H1 (cell line): ENCODE data around the gene BNC2. TPM values are rescaled to one million over a fixed set of nuclear protein-coding genes. Genes with fewer than 3 reads are reported as not detected.

Source experiments
- CTCF ChIA-PET: fragments of 300-600 bp; sonication (Branson Sonifier 250); formaldehyde crosslinking; loops from one replicate; lab custom pipeline; 2021; ENCODE audit not compliant: partially characterized antibody; lab: Charles Lee
- POLR2A ChIA-PET: fragments of 300-600 bp; sonication (Branson Sonifier 250); formaldehyde crosslinking; loops from one replicate; lab custom pipeline; 2021; ENCODE audit warnings: inconsistent platforms; ENCODE audit not compliant: partially characterized antibody; lab: Charles Lee
- DNase-seq, 2 experiments: peaks; one replicate each; pipeline versions ENCODE4 v3.0.0 to v3.0.0-alpha.2; 2010 to 2022; ENCODE audit warnings: low spot score in 2 of 2, low read depth in 1 of 2, mixed read lengths in 1 of 2
- FAIRE-seq: peaks from 2 replicates; lab custom pipeline; 2011; peaks lifted over from hg19 to GRCh38; lab: Jason Lieb, UNC
- H2AFZ ChIP-seq: 2 replicates; pipeline ENCODE4 v1.8.1; 2012; ENCODE audit warnings: low read length, inconsistent platforms
- H2AK5ac ChIP-seq: 2 replicates; pipeline ENCODE4 v1.6.1; 2013; ENCODE audit warnings: low read depth, low read length
- H2BK120ac ChIP-seq: replicated peaks from 2 replicates; pipeline ENCODE3; 2013; ENCODE audit warnings: low read depth, low read length, inconsistent platforms
- H2BK12ac ChIP-seq: 2 replicates; pipeline ENCODE4 v1.6.1; 2013; ENCODE audit warnings: low read depth, low read length
- H2BK15ac ChIP-seq: 2 replicates; pipeline ENCODE4 v1.6.1; 2013; ENCODE audit warnings: low read length
- H2BK20ac ChIP-seq: 2 replicates; pipeline ENCODE4 v1.6.1; 2013; ENCODE audit warnings: low read length
- H2BK5ac ChIP-seq: 2 replicates; pipeline ENCODE4 v1.6.1; 2013; ENCODE audit warnings: low read depth, low read length
- H3K14ac ChIP-seq: 2 replicates; pipeline ENCODE4 v1.6.1; 2013; ENCODE audit warnings: inconsistent platforms; ENCODE audit not compliant: insufficient read length
- H3K18ac ChIP-seq: 2 replicates; pipeline ENCODE4 v1.6.1; 2013; ENCODE audit warnings: low read length; ENCODE audit errors: extremely low read depth
- H3K23ac ChIP-seq: 2 replicates; pipeline ENCODE4 v1.6.1; 2013; ENCODE audit warnings: inconsistent platforms; ENCODE audit not compliant: insufficient read length
- H3K23me2 ChIP-seq: 2 replicates; pipeline ENCODE4 v1.6.1; 2013; ENCODE audit warnings: low read depth, low read length
- H3K27ac ChIP-seq: 2 replicates; pipeline ENCODE4 v1.6.1; 2011; ENCODE audit warnings: low read depth, low read length, inconsistent platforms
- H3K27me3 ChIP-seq, 4 experiments: replicated peaks in 1 of 4; 1 replicate in 1 of 4; 2 replicates in 3 of 4; pipeline versions ENCODE4 v1.6.1 to v1.8.1; 2011 to 2013; ENCODE audit warnings: low read length in 3 of 4, mild to moderate bottlenecking in 3 of 4, inconsistent platforms in 2 of 4, mixed read lengths in 2 of 4, moderate library complexity in 1 of 4; ENCODE audit not compliant: control insufficient read depth in 3 of 4, insufficient read depth in 3 of 4; ENCODE audit errors: extremely low read depth in 1 of 4
- H3K36me3 ChIP-seq, 4 experiments: 2 replicates each; pipeline versions ENCODE4 v1.6.1 to v1.8.1; 2011 to 2013; ENCODE audit warnings: mild to moderate bottlenecking in 4 of 4, low read length in 3 of 4, moderate library complexity in 2 of 4, control low read depth in 1 of 4, inconsistent platforms in 1 of 4; ENCODE audit not compliant: insufficient read depth in 4 of 4, control insufficient read depth in 2 of 4
- H3K4ac ChIP-seq: replicated peaks from 2 replicates; pipeline ENCODE3; 2013; ENCODE audit warnings: low read length, low read depth, mixed read lengths, inconsistent platforms; ENCODE audit not compliant: insufficient read length
- H3K4me1 ChIP-seq, 4 experiments: replicated peaks in 1 of 4; 1 replicate in 1 of 4; 2 replicates in 3 of 4; pipeline versions ENCODE4 v1.6.1 to v1.8.1; 2011 to 2013; ENCODE audit warnings: low read length in 3 of 4, inconsistent platforms in 2 of 4, mixed read lengths in 1 of 4; ENCODE audit not compliant: insufficient read depth in 4 of 4, control insufficient read depth in 3 of 4
- H3K4me2 ChIP-seq, 2 experiments: 2 replicates each; pipeline versions ENCODE4 v1.6.1 to v1.8.1; 2011 to 2013; ENCODE audit warnings: low read depth in 2 of 2, low read length in 2 of 2, control low read depth in 1 of 2, inconsistent platforms in 1 of 2, mild to moderate bottlenecking in 1 of 2; ENCODE audit not compliant: insufficient read depth in 1 of 2
- H3K4me3 ChIP-seq, 4 experiments: fragments of 200-600, 300-600 bp in 1 of 4; sonication (generic), shearing (Covaris generic), sonication (Bioruptor Twin) in 1 of 4; 2 replicates each; pipeline versions ENCODE4 v1.5.1 to v1.8.1; 2011 to 2016; ENCODE audit warnings: low read length in 4 of 4, low read depth in 3 of 4, control low read depth in 2 of 4, inconsistent platforms in 2 of 4, mild to moderate bottlenecking in 2 of 4, mixed read lengths in 1 of 4, moderate library complexity in 1 of 4; ENCODE audit not compliant: insufficient read depth in 2 of 4; ENCODE audit errors: extremely low read depth in 1 of 4
- H3K56ac ChIP-seq: replicated peaks from 2 replicates; pipeline ENCODE3; 2013; ENCODE audit warnings: low read depth, mild to moderate bottlenecking, mixed read lengths, low read length, inconsistent platforms; ENCODE audit not compliant: insufficient read length
- H3K79me1 ChIP-seq: 2 replicates; pipeline ENCODE4 v1.6.1; 2013; ENCODE audit warnings: low read depth, low read length, control low read depth
- H3K79me2 ChIP-seq, 2 experiments: 2 replicates each; pipeline versions ENCODE4 v1.6.1 to v1.8.1; 2012 to 2013; ENCODE audit warnings: low read length in 2 of 2, mild to moderate bottlenecking in 2 of 2, inconsistent platforms in 1 of 2; ENCODE audit not compliant: insufficient read depth in 2 of 2, control insufficient read depth in 1 of 2
- H3K9ac ChIP-seq, 4 experiments: replicated peaks in 1 of 4; 1 replicate in 1 of 4; 2 replicates in 3 of 4; pipeline versions ENCODE4 v1.6.1 to v1.8.1; 2011 to 2013; ENCODE audit warnings: low read depth in 3 of 4, low read length in 3 of 4, control low read depth in 2 of 4, mild to moderate bottlenecking in 2 of 4, moderate library complexity in 2 of 4, inconsistent platforms in 1 of 4; ENCODE audit errors: extremely low read depth in 1 of 4
- H3K9me3 ChIP-seq, 2 experiments: 2 replicates each; pipeline versions ENCODE4 v1.6.1 to v1.8.1; 2012 to 2013; ENCODE audit warnings: mild to moderate bottlenecking in 2 of 2, moderate library complexity in 2 of 2, control low read depth in 1 of 2, inconsistent platforms in 1 of 2, low read depth in 1 of 2, low read length in 1 of 2, mixed read lengths in 1 of 2; ENCODE audit not compliant: insufficient read depth in 2 of 2
- H4K20me1 ChIP-seq, 2 experiments: replicated peaks in 1 of 2; 2 replicates each; pipeline versions ENCODE3 to v1.8.1; 2011 to 2013; ENCODE audit warnings: inconsistent platforms in 2 of 2, low read length in 2 of 2, mild to moderate bottlenecking in 1 of 2; ENCODE audit not compliant: insufficient read depth in 2 of 2, control insufficient read depth in 1 of 2
- H4K5ac ChIP-seq: 2 replicates; pipeline ENCODE4 v1.6.1; 2013; ENCODE audit warnings: low read length, low read depth, mixed read lengths, inconsistent platforms; ENCODE audit not compliant: insufficient read length
- H4K8ac ChIP-seq: 2 replicates; pipeline ENCODE4 v1.8.0; 2013; ENCODE audit warnings: mild to moderate bottlenecking, moderate library complexity, low read length, inconsistent platforms; ENCODE audit not compliant: insufficient read depth; ENCODE audit errors: extremely low read depth
- H4K91ac ChIP-seq: replicated peaks from 2 replicates; pipeline ENCODE3; 2013; ENCODE audit warnings: low read length, mixed read lengths, inconsistent platforms; ENCODE audit not compliant: insufficient read length
- ATF2 ChIP-seq: IDR thresholded peaks from 2 replicates; pipeline ENCODE4 v1.6.1; 2012; ENCODE audit warnings: low read length, inconsistent platforms
- CEBPB ChIP-seq: IDR thresholded peaks from 2 replicates; pipeline ENCODE4 v1.6.1; 2012; ENCODE audit warnings: low read depth, low read length
- CREB1 ChIP-seq: IDR thresholded peaks from 2 replicates; pipeline ENCODE4 v1.6.1; 2012; ENCODE audit warnings: inconsistent platforms
- E2F6 ChIP-seq: IDR thresholded peaks from 2 replicates; pipeline ENCODE4 v1.6.1; 2012; ENCODE audit warnings: inconsistent platforms
- HDAC2 ChIP-seq, 2 experiments: fragments of 300-600 bp in 1 of 2; sonication (generic) in 1 of 2; IDR thresholded peaks; 2 replicates each; pipeline ENCODE4 v1.6.1; 2011 to 2012; ENCODE audit warnings: low read depth in 2 of 2, low read length in 2 of 2, mild to moderate bottlenecking in 2 of 2, moderate library complexity in 2 of 2, borderline replicate concordance in 1 of 2, inconsistent platforms in 1 of 2
- SAP30 ChIP-seq: fragments of 300-600 bp; sonication (generic); IDR thresholded peaks from 2 replicates; pipeline ENCODE4 v1.7.1; 2012; ENCODE audit warnings: low read length, moderate library complexity, mild to moderate bottlenecking, inconsistent platforms; ENCODE audit not compliant: insufficient read depth, insufficient replicate concordance
- SIRT6 ChIP-seq: IDR thresholded peaks from one replicate; pipeline ENCODE4 v1.7.1; 2012; ENCODE audit warnings: low read length, inconsistent platforms
- SP1 ChIP-seq: IDR thresholded peaks from 2 replicates; pipeline ENCODE4 v1.6.1; 2011; ENCODE audit warnings: low read depth, low read length
- TAF1 ChIP-seq: IDR thresholded peaks from 2 replicates; pipeline ENCODE4 v1.6.1; 2011; ENCODE audit warnings: mild to moderate bottlenecking, low read depth, low read length
- TCF12 ChIP-seq: IDR thresholded peaks from 2 replicates; pipeline ENCODE4 v1.6.1; 2011; ENCODE audit warnings: low read depth, mild to moderate bottlenecking, low read length
- WGBS, 2 experiments: shearing (Covaris generic) in 1 of 2; methylation state at CpG; one replicate each; pipeline versions ENCODE4 v1.1.6 to v1.1.7; 2013 to 2015; ENCODE audit warnings: low lambda C conversion rate in 2 of 2, mixed read lengths in 2 of 2, inconsistent platforms in 1 of 2, low coverage in 1 of 2, missing lambda C conversion rate in 1 of 2; ENCODE audit not compliant: insufficient replicate concordance in 2 of 2, insufficient coverage in 1 of 2, insufficient read length in 1 of 2; ENCODE audit errors: extremely low coverage in 1 of 2, missing lambda C conversion rate in 1 of 2; 5-methylcytosine and 5-hydroxymethylcytosine counted together
- polyA plus RNA-seq, 7 experiments: library from polyadenylated mRNA; depleted of rRNA in 3 of 7; stranded (reverse) in 5 of 7; unstranded in 2 of 7; fragments of >200 nt in 5 of 7; fragments of 200-250 nt in 2 of 7; gene quantifications; 1 replicate in 5 of 7; 2 replicates in 1 of 7; 4 replicates in 1 of 7; pipeline versions ENCODE4 v1.2.1 to v1.2.3, GENCODE V29; 2011 to 2013; ENCODE audit warnings: missing spikeins in 2 of 7, mixed read lengths in 2 of 7
- total RNA-seq: library from RNA; stranded (reverse); fragmentation: NEBNext Ultra II Directional; extraction: Animal tissue kit (Norgen Biotek cat#: 25700); gene quantifications from 2 replicates; pipeline ENCODE4 v1.2.1, GENCODE V29; 2021

Gene BNC2
- total and polyA plus RNA-seq, 2 of the 8 experiments (the other 6 are each of a cell fraction or from before 2014, with no cell fraction given), result 16.0 to 26.8 TPM

- Histone ChIP-seq H3K56ac (no peak overlapping the region), H2AK5ac (no peak overlapping the region), H3K9ac (no peak overlapping the region), H3K23ac (no peak overlapping the region), H2BK120ac (no peak overlapping the region), H3K79me1 (no peaks in the 10 kb centered on the region), H3K36me3 (no peaks in the 10 kb centered on the region), H2BK20ac (no peak overlapping the region), H3K4me3 (no peak overlapping the region), H3K4me2 (no peak overlapping the region), H2BK5ac (no peak overlapping the region), H3K4ac (no peak overlapping the region), H3K23me2 (no peaks in the 10 kb centered on the region), H3K18ac (no peak overlapping the region), H4K5ac (no peak overlapping the region), H2AFZ (no peak overlapping the region), H4K20me1 (no peaks in the 10 kb centered on the region), H2BK15ac (no peak overlapping the region), H3K27ac (no peak overlapping the region), H4K91ac (no peak overlapping the region), H3K4me1 (peaks cover 0 to 9% (median 3%) of the 10 kb centered on the region in 4 experiments; a peak in 2 of 7 replicates), H2BK12ac (no peak overlapping the region), H3K9me3 (no peaks in the 10 kb centered on the region), H3K27me3 (no peaks in the 10 kb centered on the region), H3K79me2 (no peaks in the 10 kb centered on the region; a peak in 1 of 4 replicates), H3K14ac (no peak overlapping the region), H4K8ac (no peak overlapping the region)
- ChIA-PET CTCF (interaction anchor here (1.1 kb wide), 1 partner anchor 56 kb away, joined by 3 read pairs; no protein-coding TSS in a partner anchor), POLR2A (no interaction called here)
- WGBS, 2 experiments, result 88% methylated on average over 7 of the region's 7 CpGs; no CpG with 5 or more reads in 1 of the 2 experiments
- DNase-seq (no peak), FAIRE-seq (peak; percentile 57)
- TF ChIP-seq SAP30 (no peak), HDAC2 (IDR thresholded peaks at IDR 0.05; ENCODE audit: borderline replicate concordance in 1 of 2, low read depth in 2 of 2, low read length in 2 of 2) (no peak), E2F6 (no peak), ATF2 (no peak), TCF12 (no peak), SP1 (no peak), CEBPB (no peak), CREB1 (no peak), TAF1 (no peak), SIRT6 (no peak)
Measured at GRCh38 chr9:16540743-16541613, 329.5 kb downstream of the BNC2 start.
